ENCODE measurements around the gene PDCD1LG2. TPM values are rescaled to one million over a fixed set of nuclear protein-coding genes. Genes with fewer than 3 reads are reported as not detected.

Gene PDCD1LG2
- total and polyA plus RNA-seq, 2 of the 8 experiments (the other 6 are each of a cell fraction or from before 2014, with no cell fraction given), result not detected

DNA sequence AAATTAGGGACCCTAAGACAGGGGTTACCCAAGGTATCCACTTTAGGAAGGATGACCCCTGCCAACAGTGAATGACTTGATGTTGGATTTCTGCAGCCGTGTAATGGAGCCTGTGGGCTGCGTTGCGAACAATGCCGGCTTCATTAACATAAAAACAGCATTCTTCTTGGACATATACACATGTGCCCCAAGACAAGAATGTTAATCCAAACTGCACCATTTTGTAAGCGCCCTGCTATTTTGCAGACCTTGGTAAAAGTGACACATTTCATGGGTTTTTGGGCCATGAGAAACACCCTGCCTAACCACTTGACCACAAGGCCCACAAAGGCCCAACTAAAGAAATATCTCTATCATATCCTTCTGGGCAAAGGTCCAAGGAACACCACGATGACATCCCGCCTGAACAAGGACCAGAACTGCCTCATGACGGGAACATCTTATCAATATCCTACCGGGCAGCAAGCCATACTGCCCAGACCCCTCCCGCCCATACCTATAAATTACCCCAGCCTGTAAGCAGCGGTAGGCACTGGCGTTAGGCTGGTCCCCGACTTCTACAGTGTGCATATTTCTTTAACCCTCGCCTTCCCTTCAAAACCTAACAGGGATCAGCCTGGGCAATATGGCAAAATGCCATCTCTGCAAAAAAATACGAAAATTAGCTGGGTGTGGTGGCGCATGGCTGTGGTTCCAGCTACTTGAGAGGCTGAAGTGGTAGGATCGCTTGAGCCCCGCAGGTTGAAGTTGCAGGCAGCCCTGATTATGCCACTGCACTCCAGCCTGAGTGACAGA, 9.7 kb upstream of the PDCD1LG2 start:
- Histone ChIP-seq H3K79me2 (ENCODE audit: control insufficient read depth in 1 of 2, insufficient read depth in 2 of 2, low read length in 2 of 2) (no peaks in the 10 kb centered on the region), H3K56ac (replicated peaks; ENCODE audit: insufficient read length, low read depth, low read length) (no peak overlapping the region), H3K23ac (ENCODE audit: insufficient read length) (no peak overlapping the region), H3K18ac (ENCODE audit: extremely low read depth, low read length) (no peak overlapping the region), H2AFZ (ENCODE audit: low read length) (no peak overlapping the region), H3K23me2 (ENCODE audit: low read depth, low read length) (no peaks in the 10 kb centered on the region), H3K4me1 (replicated peaks in 1 of 4; ENCODE audit: control insufficient read depth in 3 of 4, insufficient read depth in 4 of 4, low read length in 3 of 4) (no peaks in the 10 kb centered on the region; a peak in 2 of 7 replicates), H3K4ac (replicated peaks; ENCODE audit: insufficient read length, low read depth, low read length) (no peak overlapping the region), H3K27me3 (replicated peaks in 1 of 4; ENCODE audit: control insufficient read depth in 3 of 4, extremely low read depth in 1 of 4, insufficient read depth in 3 of 4, low read length in 3 of 4) (no peaks in the 10 kb centered on the region), H3K4me2 (ENCODE audit: insufficient read depth in 1 of 2, low read depth in 2 of 2, low read length in 2 of 2) (no peak overlapping the region), H2BK120ac (replicated peaks; ENCODE audit: low read depth, low read length) (no peak overlapping the region), H4K8ac (ENCODE audit: extremely low read depth, insufficient read depth, low read length) (no peak overlapping the region), H2BK20ac (ENCODE audit: low read length) (no peak overlapping the region), H4K5ac (ENCODE audit: insufficient read length, low read depth, low read length) (no peak overlapping the region), H3K9ac (replicated peaks in 1 of 4; ENCODE audit: extremely low read depth in 1 of 4, low read depth in 3 of 4, low read length in 3 of 4) (no peak overlapping the region), H2BK15ac (ENCODE audit: low read length) (no peak overlapping the region), H2BK12ac (ENCODE audit: low read depth, low read length) (no peak overlapping the region), H3K27ac (ENCODE audit: low read depth, low read length) (no peak overlapping the region), H4K20me1 (replicated peaks in 1 of 2; ENCODE audit: control insufficient read depth in 1 of 2, insufficient read depth in 2 of 2, low read length in 2 of 2) (no peaks in the 10 kb centered on the region), H3K4me3 (ENCODE audit: extremely low read depth in 1 of 4, insufficient read depth in 2 of 4, low read depth in 3 of 4, low read length in 4 of 4) (no peak overlapping the region), H3K36me3 (ENCODE audit: control insufficient read depth in 2 of 4, insufficient read depth in 4 of 4, low read length in 3 of 4) (no peaks in the 10 kb centered on the region), H2AK5ac (ENCODE audit: low read depth, low read length) (no peak overlapping the region), H2BK5ac (ENCODE audit: low read depth, low read length) (no peak overlapping the region), H3K9me3 (ENCODE audit: insufficient read depth in 2 of 2, low read depth in 1 of 2, low read length in 1 of 2) (no peaks in the 10 kb centered on the region), H3K14ac (ENCODE audit: insufficient read length) (no peak overlapping the region), H3K79me1 (ENCODE audit: low read depth, low read length) (no peaks in the 10 kb centered on the region), H4K91ac (replicated peaks; ENCODE audit: insufficient read length, low read length) (no peak overlapping the region)
- TF ChIP-seq MAFK (IDR thresholded peaks at IDR 0.05; ENCODE audit: low read depth, low read length), result no peak
- TF ChIP-seq SIN3A (conservative IDR thresholded peaks at IDR 0.05 in 1 of 2, IDR thresholded peaks at IDR 0.05 in 1 of 2; ENCODE audit: low read depth in 1 of 2, low read length in 2 of 2), result no peak
- TF ChIP-seq TEAD4 (IDR thresholded peaks at IDR 0.05; ENCODE audit: low read depth, low read length), result no peak
- no peak for TF ChIP-seq SP4 (IDR thresholded peaks at IDR 0.05; ENCODE audit: low read length)
- TF ChIP-seq RXRA (IDR thresholded peaks at IDR 0.05; ENCODE audit: insufficient read depth, low read depth, low read length), result no peak
- FAIRE-seq, result no peak
- DNase-seq (ENCODE audit: low read depth in 1 of 2, low spot score in 2 of 2), result no peak
- CTCF ChIA-PET (ENCODE audit: partially characterized antibody), result no interaction called here
- POLR2A ChIA-PET (ENCODE audit: partially characterized antibody), result interaction anchor here (1.0 kb wide), 1 partner anchor 30 kb away, joined by 4 read pairs; no protein-coding TSS in a partner anchor
- 94% methylated on average over 16 of the region's 18 CpGs; no CpG with 5 or more reads in 1 of the 2 experiments for WGBS, 2 experiments (ENCODE audit: extremely low coverage in 1 of 2, insufficient coverage in 1 of 2, insufficient read length in 1 of 2, insufficient replicate concordance in 2 of 2, low coverage in 1 of 2, low lambda C conversion rate in 2 of 2, missing lambda C conversion rate in 1 of 2)
